C4-2B (cell line): ENCODE measurements around the gene GABRB1.

ENCODE experiments used
- H3K27ac ChIP-seq: fragments of 450-650 bp; 2 replicates; pipeline ENCODE4 v1.5.1; 2017
- CTCF ChIP-seq: fragments of 450-650 bp; conservative IDR thresholded peaks from 2 replicates; pipeline ENCODE4 v1.5.1; 2017; ENCODE audit warnings: mild to moderate bottlenecking
- ZFX ChIP-seq: fragments of 450-650 bp; IDR thresholded peaks from 2 replicates; pipeline ENCODE4 v1.6.1; 2017

The GABRB1 gene

GRCh38 chr4:47187608-47188007 lies 156.2 kb downstream of the GABRB1 start:
- no peak overlapping the region for H3K27ac ChIP-seq
- TF ChIP-seq CTCF (no peak), ZFX (no peak)

- no peak overlapping the region for H3K27ac ChIP-seq
- no peak for TF ChIP-seq ZFX
- TF ChIP-seq CTCF = no peak
These were observed 161.8 kb downstream of the GABRB1 start for GRCh38 chr4:47193179-47193578.

- no peak for TF ChIP-seq CTCF
- no peak for TF ChIP-seq ZFX
- H3K27ac ChIP-seq = no peak overlapping the region
These were observed 162.8 kb downstream of the GABRB1 start for GRCh38 chr4:47194036-47194737.

GRCh38 chr4:47195706-47196105 lies 164.3 kb downstream of the GABRB1 start:
- no peak for TF ChIP-seq CTCF
- TF ChIP-seq ZFX = no peak
- H3K27ac ChIP-seq = no peak overlapping the region

DNA sequence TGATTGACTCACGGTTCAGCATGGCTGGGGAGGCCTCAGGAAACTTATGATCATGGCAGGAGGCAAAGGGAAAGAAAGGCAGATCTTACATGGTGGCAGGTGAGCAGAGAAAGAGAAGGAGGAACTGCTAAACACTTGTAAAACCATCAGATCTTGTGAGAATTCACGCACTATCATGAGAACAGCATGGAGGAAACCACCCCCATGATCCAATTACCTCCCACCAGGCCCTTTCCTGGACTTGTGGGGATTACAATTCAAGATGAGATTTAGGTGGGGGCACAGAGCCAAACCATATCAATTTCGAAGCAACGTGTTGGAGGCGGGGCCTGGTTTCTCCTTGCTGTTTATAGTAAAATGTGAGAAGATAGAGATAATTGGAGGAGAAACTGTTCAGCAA lies 167.4 kb downstream of the GABRB1 start:
- TF ChIP-seq CTCF (no peak), ZFX (no peak)
- no peak overlapping the region for H3K27ac ChIP-seq

- TF ChIP-seq ZFX (no peak), CTCF (no peak)
- no peak overlapping the region for H3K27ac ChIP-seq
These were observed 172.2 kb downstream of the GABRB1 start for GRCh38 chr4:47203593-47203992.

DNA sequence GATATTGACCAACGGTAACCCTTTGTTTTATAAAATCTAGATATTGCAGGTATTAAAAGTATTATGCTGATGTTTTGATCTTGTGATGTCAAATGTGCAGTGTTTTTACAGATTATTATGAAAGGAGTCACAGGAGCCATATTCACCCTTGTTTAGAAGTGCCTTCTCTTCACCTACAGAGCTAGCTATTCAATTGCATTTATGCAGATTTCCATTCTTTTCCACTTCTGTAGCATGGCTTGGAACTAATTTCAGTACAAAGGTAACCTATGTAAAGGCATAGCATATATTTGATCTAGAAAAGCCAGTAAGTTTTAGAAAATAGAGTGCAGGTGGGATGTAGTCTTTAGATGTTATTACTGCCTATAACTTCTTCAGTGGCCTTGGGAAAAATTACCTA lies 176.2 kb downstream of the GABRB1 start:
- H3K27ac ChIP-seq = no peak overlapping the region
- TF ChIP-seq ZFX (no peak), CTCF (no peak)
